ENCODE measurements around the gene RNF213. TPM values are rescaled to one million over a fixed set of nuclear protein-coding genes. Genes with fewer than 3 reads are reported as not detected.

RNF213 gene
- polyA plus RNA-seq, 1 donor (not counting 4 experiments of a cell fraction or from before 2014, with no cell fraction given) = 24.4 TPM

GRCh38 chr17:80353718-80354275 is 93.1 kb downstream of the RNF213 start:
- Histone ChIP-seq H2AFZ (ENCODE audit: control insufficient read depth, low read length) (no peak overlapping the region), H3K27me3 (ENCODE audit: control insufficient read depth, extremely low read depth, insufficient read depth, low read length) (no peaks in the 10 kb centered on the region), H3K9ac (ENCODE audit: control insufficient read depth, extremely low read depth, insufficient read depth, low read length) (no peak overlapping the region), H4K20me1 (ENCODE audit: control insufficient read depth, extremely low read depth, insufficient read depth, low read length) (no peaks in the 10 kb centered on the region), H3K9me1 (ENCODE audit: control insufficient read depth, extremely low read depth, insufficient read depth, low read length) (no peaks in the 10 kb centered on the region), H3K27ac (ENCODE audit: control insufficient read depth, insufficient read depth, low read length) (no peak overlapping the region), H3K9me3 (ENCODE audit: control insufficient read depth, low read depth, low read length) (no peaks in the 10 kb centered on the region), H3K79me2 (ENCODE audit: control insufficient read depth, insufficient read depth, low read length) (no peaks in the 10 kb centered on the region), H3K4me1 (ENCODE audit: control insufficient read depth, extremely low read depth, insufficient read depth, low read length) (no peaks in the 10 kb centered on the region), H3K4me2 (ENCODE audit: control insufficient read depth, extremely low read depth, insufficient read depth, low read depth, low read length) (no peak overlapping the region), H3K36me3 (ENCODE audit: control insufficient read depth in 2 of 2, extremely low read depth in 1 of 2, insufficient read depth in 2 of 2, low read length in 2 of 2) (peaks cover 37 to 38% of the 10 kb centered on the region in 2 experiments), H3K4me3 (ENCODE audit: control insufficient read depth in 2 of 3, extremely low read depth in 1 of 3, insufficient read depth in 2 of 3, low read depth in 1 of 3, low read length in 3 of 3) (no peak overlapping the region)
- dilution Hi-C loops (cut with MboI; ENCODE audit: extremely low pct_ligation_motif_present, low sequenced_read_pairs) = no loop called here
- no peak for DNase-seq (ENCODE audit: low read depth, low spot score)
- no peak for FAIRE-seq
- TF ChIP-seq CTCF (optimal IDR thresholded peaks at IDR 0.05 in 1 of 3, IDR thresholded peaks at IDR 0.05 in 1 of 3, conservative IDR thresholded peaks at IDR 0.05 in 1 of 3; ENCODE audit: extremely low read depth in 1 of 3, insufficient read depth in 2 of 3, low read length in 3 of 3) (no peak), EZH2 (IDR thresholded peaks at IDR 0.05; ENCODE audit: low read length) (no peak)

DNA sequence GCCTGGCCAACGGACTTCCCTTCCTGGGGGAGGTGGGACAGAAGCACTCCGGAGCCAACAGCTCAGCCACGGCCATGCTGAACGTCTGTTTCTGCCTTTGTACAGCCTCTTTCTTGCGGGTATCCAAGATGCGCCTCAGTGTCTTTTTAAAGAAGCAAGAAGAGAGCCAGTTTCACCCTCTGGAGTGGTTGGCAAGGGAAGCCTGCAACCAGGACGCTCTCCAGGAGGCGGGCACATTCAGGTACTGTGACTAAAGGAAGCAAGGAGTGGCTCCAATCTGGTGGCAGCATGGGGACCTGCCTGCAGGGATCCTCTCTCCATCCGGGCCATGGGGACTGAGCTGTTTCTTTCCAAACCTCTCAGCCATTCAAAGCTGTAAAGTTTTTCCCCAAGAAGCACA is 93.7 kb downstream of the RNF213 start:
- peaks cover 36 to 37% of the 10 kb centered on the region in 2 experiments for H3K36me3 ChIP-seq (ENCODE audit: control insufficient read depth in 2 of 2, extremely low read depth in 1 of 2, insufficient read depth in 2 of 2, low read length in 2 of 2)
- DNase-seq (ENCODE audit: low read depth, low spot score) (no peak), FAIRE-seq (no peak)
- H3K9me3 ChIP-seq (ENCODE audit: control insufficient read depth, low read depth, low read length) = no peaks in the 10 kb centered on the region
- H3K4me2 ChIP-seq (ENCODE audit: control insufficient read depth, extremely low read depth, insufficient read depth, low read depth, low read length) = no peak overlapping the region
- H3K27me3 ChIP-seq (ENCODE audit: control insufficient read depth, extremely low read depth, insufficient read depth, low read length) = no peaks in the 10 kb centered on the region
- TF ChIP-seq EZH2 (IDR thresholded peaks at IDR 0.05; ENCODE audit: low read length) (no peak), CTCF (optimal IDR thresholded peaks at IDR 0.05 in 1 of 3, IDR thresholded peaks at IDR 0.05 in 1 of 3, conservative IDR thresholded peaks at IDR 0.05 in 1 of 3; ENCODE audit: extremely low read depth in 1 of 3, insufficient read depth in 2 of 3, low read length in 3 of 3) (no peak)
- H2AFZ ChIP-seq (ENCODE audit: control insufficient read depth, low read length) = no peak overlapping the region
- no peaks in the 10 kb centered on the region for H3K9me1 ChIP-seq (ENCODE audit: control insufficient read depth, extremely low read depth, insufficient read depth, low read length)
- dilution Hi-C loops (cut with MboI; ENCODE audit: extremely low pct_ligation_motif_present, low sequenced_read_pairs) = no loop called here
- no peak overlapping the region for H3K27ac ChIP-seq (ENCODE audit: control insufficient read depth, insufficient read depth, low read length)
- H3K79me2 ChIP-seq (ENCODE audit: control insufficient read depth, insufficient read depth, low read length) = no peaks in the 10 kb centered on the region
- no peak overlapping the region for H3K4me3 ChIP-seq (ENCODE audit: control insufficient read depth in 2 of 3, extremely low read depth in 1 of 3, insufficient read depth in 2 of 3, low read depth in 1 of 3, low read length in 3 of 3)
- H3K9ac ChIP-seq (ENCODE audit: control insufficient read depth, extremely low read depth, insufficient read depth, low read length) = no peak overlapping the region
- no peaks in the 10 kb centered on the region for H3K4me1 ChIP-seq (ENCODE audit: control insufficient read depth, extremely low read depth, insufficient read depth, low read length)
- no peaks in the 10 kb centered on the region for H4K20me1 ChIP-seq (ENCODE audit: control insufficient read depth, extremely low read depth, insufficient read depth, low read length)

All from keratinocyte (primary cell).